CD4-positive, alpha-beta T cell treated with Interleukin-17A for 1 hour (primary cell): ENCODE results near the gene FGF1.

Source experiments
- DNase-seq: peaks from one replicate; pipeline ENCODE4 v3.0.0-alpha.2; 2020

Gene FGF1

DNA sequence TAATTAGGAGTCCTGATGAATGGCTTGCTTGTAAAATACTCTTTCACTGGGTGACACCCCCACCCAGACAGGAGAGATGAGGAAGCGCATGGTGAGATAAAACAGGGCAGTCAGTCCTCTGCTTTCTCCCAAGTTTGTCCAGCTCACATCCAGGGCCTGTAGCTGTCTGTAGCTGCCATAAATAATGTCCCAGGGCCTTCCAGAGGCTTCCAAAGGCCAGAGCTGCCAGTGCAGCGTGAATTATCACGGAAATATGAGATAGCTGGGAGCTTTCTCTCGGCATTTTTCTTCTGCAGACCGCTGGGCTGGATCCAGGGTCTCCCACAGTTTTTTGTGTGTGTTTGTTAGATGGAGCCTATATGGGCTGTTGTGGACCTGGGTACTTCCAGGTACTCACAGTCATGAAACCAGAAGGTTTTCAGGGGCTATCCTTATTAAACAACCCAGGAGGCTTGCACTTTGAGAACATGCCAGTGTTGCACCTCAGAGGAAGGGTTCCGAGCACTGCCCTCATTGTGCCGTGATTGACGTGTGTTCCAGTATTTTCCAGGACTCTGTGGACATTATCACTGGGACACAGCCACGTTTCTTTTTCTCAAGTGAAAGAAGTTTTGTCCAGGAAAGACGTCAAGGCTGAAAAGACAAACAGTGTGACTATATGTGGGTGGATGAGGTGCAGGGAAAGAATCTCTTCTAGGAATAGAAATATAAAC lies 117.5 kb downstream of the FGF1 start:
- DNase-seq = no peak

DNA sequence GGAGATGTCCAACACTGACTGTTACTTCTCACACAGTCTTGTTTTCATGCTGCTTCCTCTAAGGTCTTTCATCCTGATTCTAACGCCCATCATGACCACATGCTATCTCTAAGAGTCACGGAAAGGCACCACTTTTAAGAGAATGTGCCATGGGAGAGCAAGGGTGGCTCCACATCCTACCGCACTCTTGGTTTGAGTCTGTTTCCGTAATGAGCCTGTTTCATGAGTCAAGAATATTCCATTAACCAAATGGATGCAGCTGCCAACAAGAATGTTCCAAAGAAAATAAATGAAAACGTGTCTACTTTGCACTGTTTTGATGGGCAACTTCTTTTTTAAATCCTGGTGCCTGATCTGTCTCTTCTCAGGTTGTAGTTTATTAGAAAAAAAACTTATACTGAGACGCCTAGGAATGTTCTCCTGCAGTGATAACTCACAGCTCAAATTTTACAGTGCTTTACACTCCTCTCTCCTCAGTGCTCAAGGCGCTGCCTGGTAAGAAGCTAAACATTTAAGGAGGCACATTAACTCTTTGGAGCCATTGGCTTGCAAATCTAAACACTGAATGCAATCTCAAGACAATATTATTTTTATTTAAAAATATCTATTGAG lies 124.3 kb downstream of the FGF1 start:
- DNase-seq = no peak

DNA sequence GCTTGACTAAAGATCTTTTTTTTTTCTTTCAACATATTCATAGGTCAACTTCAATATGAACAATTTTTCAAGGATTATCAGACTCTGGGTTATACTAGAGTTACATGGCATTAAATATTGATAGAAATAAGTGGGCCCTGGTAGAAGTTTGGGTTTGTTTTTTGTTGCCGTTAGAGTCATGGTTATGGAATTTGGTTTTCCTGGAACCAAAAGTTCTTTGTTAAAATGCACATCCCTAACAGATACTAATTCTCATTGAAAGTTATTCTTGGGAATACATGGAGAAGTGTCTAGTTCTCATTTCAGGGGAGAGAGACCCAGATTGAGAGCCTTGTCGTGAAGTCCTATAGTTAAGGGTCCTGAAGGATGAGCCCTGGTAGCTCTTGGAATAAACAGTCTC lies 124.9 kb downstream of the FGF1 start:
- DNase-seq = no peak

DNA sequence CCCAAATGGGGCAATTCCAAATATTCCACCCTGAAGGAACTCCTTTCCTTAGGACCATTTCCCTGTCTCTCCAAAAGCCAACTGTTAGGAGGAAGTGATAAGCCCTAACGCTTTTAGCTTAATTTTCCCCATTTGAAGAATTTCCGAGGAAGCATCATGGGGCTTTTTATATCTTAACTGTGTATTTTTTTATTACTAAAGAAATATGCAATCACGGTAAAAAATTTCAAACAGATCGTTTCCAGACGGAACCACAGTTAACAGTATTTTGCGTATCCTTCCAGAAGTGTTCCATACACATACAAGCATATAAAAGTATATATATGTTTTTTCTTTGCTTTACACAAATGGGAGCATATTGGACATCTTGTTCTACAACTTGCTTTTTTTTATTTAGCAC lies 133.8 kb downstream of the FGF1 start:
- DNase-seq = no peak

GRCh38 chr5:142551338-142552067 lies 134.4 kb downstream of the FGF1 start:
- no peak for DNase-seq

DNA sequence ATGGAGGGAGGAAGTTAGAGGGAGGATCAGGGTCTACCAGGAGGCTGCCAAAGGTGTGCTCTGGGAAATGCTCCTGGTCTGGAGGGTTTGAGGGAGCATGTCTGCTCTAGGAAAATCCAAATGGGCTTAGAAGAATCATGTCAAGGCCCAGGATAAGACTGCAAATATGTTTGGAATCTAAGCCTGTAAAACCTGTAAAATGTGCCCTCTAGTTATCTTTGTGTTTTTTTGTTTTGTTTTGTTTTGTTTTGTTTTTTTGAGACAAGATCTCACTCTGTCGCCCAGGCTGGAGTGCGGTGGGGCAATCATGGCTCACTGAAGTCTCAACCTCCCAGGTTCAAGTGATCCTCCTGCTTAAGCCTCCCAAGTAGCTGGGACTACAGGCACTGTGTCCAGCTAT lies 135.4 kb downstream of the FGF1 start:
- DNase-seq = no peak

- DNase-seq = no peak
These were observed 136.1 kb downstream of the FGF1 start for GRCh38 chr5:142549834-142550233.

GRCh38 chr5:142548739-142549275 lies 137.1 kb downstream of the FGF1 start:
- peak; percentile 43 for DNase-seq

GRCh38 chr5:142547445-142548380 lies 138.2 kb downstream of the FGF1 start:
- no peak for DNase-seq

DNA sequence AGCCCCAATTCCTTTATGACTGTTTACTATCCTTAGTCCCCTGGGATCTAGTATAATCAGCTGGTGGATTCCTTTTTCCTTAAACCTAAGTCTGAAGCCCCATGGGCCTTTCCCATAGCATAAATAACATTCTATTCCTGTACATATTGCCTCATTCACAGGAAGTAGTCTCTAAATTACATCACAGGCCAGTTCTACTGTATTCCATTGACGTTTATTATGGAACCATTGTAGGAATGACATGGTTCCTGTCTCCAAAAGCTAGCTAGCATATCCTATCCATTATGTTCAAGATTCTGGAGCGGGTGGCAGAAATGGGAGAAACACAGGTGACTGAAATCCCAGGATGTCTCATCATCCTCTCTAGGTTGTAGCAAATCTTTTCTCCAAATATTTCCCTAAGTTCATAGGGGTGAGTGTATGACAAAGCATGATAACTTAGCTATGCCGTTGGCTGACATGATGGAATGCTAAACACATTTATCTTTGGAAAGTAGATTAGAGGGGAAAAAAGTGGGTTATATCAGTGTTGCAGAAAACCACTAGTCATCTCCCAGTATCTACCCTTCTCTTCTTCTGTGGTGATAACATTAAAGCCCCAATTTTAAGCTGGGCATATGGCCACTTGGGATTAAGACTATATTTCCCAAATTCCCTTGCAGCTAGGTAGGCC lies 140.1 kb downstream of the FGF1 start:
- no peak for DNase-seq

GRCh38 chr5:142544946-142545649 lies 140.8 kb downstream of the FGF1 start:
- DNase-seq = no peak

- no peak for DNase-seq
These were observed 141.7 kb downstream of the FGF1 start for GRCh38 chr5:142544071-142544753.

GRCh38 chr5:142542906-142543305 lies 143.0 kb downstream of the FGF1 start:
- DNase-seq = no peak
